ENCODE measurements around the gene ABTB2. TPM values are rescaled to one million over a fixed set of nuclear protein-coding genes. Genes with fewer than 3 reads are reported as not detected.

ABTB2 gene
- total RNA-seq, 1 donor from 2014 or later, result 3.2 TPM

DNA sequence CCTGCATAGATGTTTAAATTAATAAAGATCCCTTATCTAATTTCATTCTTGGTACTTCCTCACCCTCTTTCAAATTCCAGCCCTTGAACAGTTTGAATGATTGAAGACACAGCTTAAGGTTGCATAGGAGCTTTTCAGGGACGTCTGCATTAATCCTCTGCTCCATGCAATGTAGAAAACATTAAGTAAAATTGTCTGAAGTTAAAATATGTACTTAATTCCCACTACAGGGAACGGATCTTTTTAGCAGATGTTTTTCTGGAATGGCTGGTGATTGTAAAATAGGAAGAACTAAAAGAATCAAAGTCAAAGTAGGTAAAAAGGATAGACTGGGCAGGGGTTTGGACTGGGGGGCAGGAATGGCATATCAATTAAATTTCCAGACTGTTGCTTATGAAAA, 58.9 kb downstream of the ABTB2 start:
- no peaks in the 10 kb centered on the region for H3K27me3 ChIP-seq
- TF ChIP-seq, protein P1, sequence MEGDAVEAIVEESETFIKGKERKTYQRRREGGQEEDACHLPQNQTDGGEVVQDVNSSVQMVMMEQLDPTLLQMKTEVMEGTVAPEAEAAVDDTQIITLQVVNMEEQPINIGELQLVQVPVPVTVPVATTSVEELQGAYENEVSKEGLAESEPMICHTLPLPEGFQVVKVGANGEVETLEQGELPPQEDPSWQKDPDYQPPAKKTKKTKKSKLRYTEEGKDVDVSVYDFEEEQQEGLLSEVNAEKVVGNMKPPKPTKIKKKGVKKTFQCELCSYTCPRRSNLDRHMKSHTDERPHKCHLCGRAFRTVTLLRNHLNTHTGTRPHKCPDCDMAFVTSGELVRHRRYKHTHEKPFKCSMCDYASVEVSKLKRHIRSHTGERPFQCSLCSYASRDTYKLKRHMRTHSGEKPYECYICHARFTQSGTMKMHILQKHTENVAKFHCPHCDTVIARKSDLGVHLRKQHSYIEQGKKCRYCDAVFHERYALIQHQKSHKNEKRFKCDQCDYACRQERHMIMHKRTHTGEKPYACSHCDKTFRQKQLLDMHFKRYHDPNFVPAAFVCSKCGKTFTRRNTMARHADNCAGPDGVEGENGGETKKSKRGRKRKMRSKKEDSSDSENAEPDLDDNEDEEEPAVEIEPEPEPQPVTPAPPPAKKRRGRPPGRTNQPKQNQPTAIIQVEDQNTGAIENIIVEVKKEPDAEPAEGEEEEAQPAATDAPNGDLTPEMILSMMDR (IDR thresholded peaks at IDR 0.05), result no peak
- H3K4me3 ChIP-seq, result no peak overlapping the region
- intact Hi-C loops (cut with DNase I), result no loop called here
- H3K9me3 ChIP-seq, result no peaks in the 10 kb centered on the region
- H3K27ac ChIP-seq, result no peak overlapping the region
- H3K36me3 ChIP-seq, result no peaks in the 10 kb centered on the region
- peaks cover 3% of the 10 kb centered on the region for H3K4me1 ChIP-seq
- no peak for ATAC-seq
- no peak for DNase-seq

DNA sequence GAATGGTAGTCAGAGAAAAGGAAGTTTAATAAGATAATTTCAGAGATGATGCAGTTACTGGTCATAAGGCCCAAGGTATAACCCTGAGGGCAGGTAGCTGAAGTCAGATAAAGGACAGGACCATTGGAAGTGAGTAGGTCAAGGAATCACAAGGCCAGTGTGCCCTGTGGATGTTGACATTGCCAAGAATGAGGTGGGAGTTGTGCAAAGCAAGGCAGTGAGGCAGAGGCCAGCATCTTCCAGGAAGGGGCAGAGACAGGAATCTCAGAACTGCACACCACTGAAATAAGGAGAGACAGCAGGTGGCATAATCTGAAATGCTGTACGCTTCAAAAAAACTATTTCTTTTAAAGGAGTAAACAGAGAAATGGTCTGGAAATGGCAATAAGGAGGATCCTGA, 61.4 kb downstream of the ABTB2 start:
- Histone ChIP-seq H3K27ac (no peak overlapping the region), H3K4me1 (peaks cover 3% of the 10 kb centered on the region), H3K4me3 (no peak overlapping the region), H3K36me3 (no peaks in the 10 kb centered on the region), H3K9me3 (no peaks in the 10 kb centered on the region), H3K27me3 (no peaks in the 10 kb centered on the region)
- TF ChIP-seq, protein P1 (IDR thresholded peaks at IDR 0.05), result no peak
- intact Hi-C loops (cut with DNase I), result no loop called here
- ATAC-seq (no peak), DNase-seq (no peak)

- Histone ChIP-seq H3K27me3 (no peaks in the 10 kb centered on the region), H3K9me3 (no peaks in the 10 kb centered on the region), H3K4me1 (no peaks in the 10 kb centered on the region), H3K4me3 (no peak overlapping the region), H3K36me3 (no peaks in the 10 kb centered on the region), H3K27ac (no peak overlapping the region)
- intact Hi-C loops (cut with DNase I), result no loop called here
- TF ChIP-seq, protein P1 (IDR thresholded peaks at IDR 0.05), result no peak
- ATAC-seq, result no peak
- DNase-seq, result no peak
Measured at GRCh38 chr11:34292546-34292945, 65.3 kb downstream of the ABTB2 start.

DNA sequence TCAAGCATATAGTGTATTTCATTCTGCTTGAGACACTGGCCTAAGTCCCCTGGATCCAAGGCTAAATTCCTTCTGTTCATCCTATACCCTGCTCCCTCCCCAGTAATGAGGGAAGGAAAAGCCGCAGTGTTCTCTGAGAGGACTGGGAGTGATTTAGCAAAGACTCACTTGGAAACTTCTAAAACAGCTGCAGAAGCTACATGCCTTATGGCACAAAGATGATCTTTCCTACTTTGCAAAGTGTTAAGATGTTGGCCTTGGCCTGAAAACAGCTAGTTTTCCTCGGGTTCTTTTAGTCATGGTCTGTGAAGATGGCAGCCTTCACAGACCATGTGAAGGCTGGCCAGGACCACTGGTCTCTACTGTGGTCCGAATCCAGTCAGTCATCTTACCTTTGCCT, 65.7 kb downstream of the ABTB2 start:
- intact Hi-C loops (cut with DNase I), result no loop called here
- no peak for DNase-seq
- Histone ChIP-seq H3K9me3 (no peaks in the 10 kb centered on the region), H3K27ac (no peak overlapping the region), H3K4me1 (no peaks in the 10 kb centered on the region), H3K27me3 (no peaks in the 10 kb centered on the region), H3K36me3 (no peaks in the 10 kb centered on the region), H3K4me3 (no peak overlapping the region)
- ATAC-seq, result no peak
- TF ChIP-seq, protein P1 (IDR thresholded peaks at IDR 0.05), result no peak

DNA sequence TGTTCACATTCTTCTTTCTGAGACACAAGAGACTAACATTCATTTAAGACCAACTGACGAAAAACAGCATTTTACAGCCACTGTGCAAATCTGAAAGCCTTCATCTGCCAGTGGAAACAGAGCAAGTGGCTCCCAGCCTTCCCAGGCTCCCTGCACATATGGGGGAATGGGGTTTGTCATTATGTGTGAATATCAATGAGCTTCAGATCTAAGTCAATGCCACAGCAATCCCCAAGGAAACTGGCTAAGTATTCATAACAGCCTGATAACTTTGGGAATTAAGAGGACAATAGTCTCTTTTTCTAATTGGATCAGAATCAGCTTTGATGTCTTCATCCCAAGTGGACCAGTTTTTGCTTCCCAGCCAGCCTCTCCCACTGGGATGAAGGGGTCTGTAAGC, 66.9 kb downstream of the ABTB2 start:
- DNase-seq (no peak), ATAC-seq (no peak)
- no peaks in the 10 kb centered on the region for H3K36me3 ChIP-seq
- no peak overlapping the region for H3K27ac ChIP-seq
- H3K4me3 ChIP-seq, result no peak overlapping the region
- H3K9me3 ChIP-seq, result no peaks in the 10 kb centered on the region
- no peaks in the 10 kb centered on the region for H3K27me3 ChIP-seq
- TF ChIP-seq, protein P1 (IDR thresholded peaks at IDR 0.05), result no peak
- H3K4me1 ChIP-seq, result no peaks in the 10 kb centered on the region
- intact Hi-C loops (cut with DNase I), result no loop called here

GRCh38 chr11:34288492-34288891, 69.3 kb downstream of the ABTB2 start:
- TF ChIP-seq, protein P1 (IDR thresholded peaks at IDR 0.05), result no peak
- Histone ChIP-seq H3K4me1 (no peaks in the 10 kb centered on the region), H3K4me3 (no peak overlapping the region), H3K27me3 (no peaks in the 10 kb centered on the region), H3K36me3 (no peaks in the 10 kb centered on the region), H3K27ac (no peak overlapping the region), H3K9me3 (no peaks in the 10 kb centered on the region)
- DNase-seq, result no peak
- ATAC-seq, result no peak
- intact Hi-C loops (cut with DNase I), result no loop called here
